ENCODE measurements around the gene CST9L. TPM values are rescaled to one million over a fixed set of nuclear protein-coding genes. Genes with fewer than 3 reads are reported as not detected.

CST9L gene
- total and polyA plus RNA-seq, 2 donors (not counting 1 experiment from before 2014, with no cell fraction given): not detected

DNA sequence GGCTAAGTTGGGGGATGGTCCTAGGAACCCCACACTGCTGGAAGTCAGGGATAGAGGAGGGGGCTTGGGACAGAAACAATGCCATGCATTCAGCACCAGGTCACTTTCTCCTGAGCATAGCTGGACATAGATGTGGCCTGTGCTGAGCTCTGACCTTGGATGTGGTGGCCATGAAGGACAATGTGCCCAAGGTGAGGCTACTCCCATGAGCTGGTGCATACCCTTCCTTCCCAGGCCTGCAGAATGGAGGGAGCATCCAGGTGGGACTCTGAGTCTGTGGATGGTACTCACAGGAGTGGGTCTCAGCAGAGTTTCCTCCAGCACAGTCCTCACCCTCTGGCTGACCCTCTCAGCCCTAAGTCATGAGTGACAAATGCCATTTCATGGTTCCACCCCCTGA lies 16.9 kb downstream of the CST9L start:
- no peaks in the 10 kb centered on the region for H4K20me1 ChIP-seq (ENCODE audit: control insufficient read depth, extremely low read depth, insufficient read depth, low read length)
- H3K9ac ChIP-seq (ENCODE audit: insufficient read depth, low read length): no peak overlapping the region
- no peaks in the 10 kb centered on the region for H3K36me3 ChIP-seq (ENCODE audit: control insufficient read depth, insufficient read depth, low read length)
- no peak for TF ChIP-seq EZH2 (IDR thresholded peaks at IDR 0.05; ENCODE audit: low read length, missing control alignments)
- TF ChIP-seq, protein P1, sequence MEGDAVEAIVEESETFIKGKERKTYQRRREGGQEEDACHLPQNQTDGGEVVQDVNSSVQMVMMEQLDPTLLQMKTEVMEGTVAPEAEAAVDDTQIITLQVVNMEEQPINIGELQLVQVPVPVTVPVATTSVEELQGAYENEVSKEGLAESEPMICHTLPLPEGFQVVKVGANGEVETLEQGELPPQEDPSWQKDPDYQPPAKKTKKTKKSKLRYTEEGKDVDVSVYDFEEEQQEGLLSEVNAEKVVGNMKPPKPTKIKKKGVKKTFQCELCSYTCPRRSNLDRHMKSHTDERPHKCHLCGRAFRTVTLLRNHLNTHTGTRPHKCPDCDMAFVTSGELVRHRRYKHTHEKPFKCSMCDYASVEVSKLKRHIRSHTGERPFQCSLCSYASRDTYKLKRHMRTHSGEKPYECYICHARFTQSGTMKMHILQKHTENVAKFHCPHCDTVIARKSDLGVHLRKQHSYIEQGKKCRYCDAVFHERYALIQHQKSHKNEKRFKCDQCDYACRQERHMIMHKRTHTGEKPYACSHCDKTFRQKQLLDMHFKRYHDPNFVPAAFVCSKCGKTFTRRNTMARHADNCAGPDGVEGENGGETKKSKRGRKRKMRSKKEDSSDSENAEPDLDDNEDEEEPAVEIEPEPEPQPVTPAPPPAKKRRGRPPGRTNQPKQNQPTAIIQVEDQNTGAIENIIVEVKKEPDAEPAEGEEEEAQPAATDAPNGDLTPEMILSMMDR (conservative IDR thresholded peaks at IDR 0.05 in 1 of 2, IDR thresholded peaks at IDR 0.05 in 1 of 2; ENCODE audit: low read depth in 1 of 2, low read length in 2 of 2): no peak
- H3K4me1 ChIP-seq (ENCODE audit: control insufficient read depth, extremely low read depth, insufficient read depth, low read length): no peaks in the 10 kb centered on the region
- H3K4me3 ChIP-seq (replicated peaks in 1 of 4; ENCODE audit: control extremely low read depth in 1 of 4, insufficient read depth in 1 of 4, low read depth in 3 of 4, low read length in 4 of 4): no peak overlapping the region
- no peaks in the 10 kb centered on the region for H3K9me3 ChIP-seq (ENCODE audit: control insufficient read depth, insufficient read depth, low read depth, low read length)
- no peaks in the 10 kb centered on the region for H3K27me3 ChIP-seq (ENCODE audit: control insufficient read depth, insufficient read depth, low read length)
- no peak overlapping the region for H3K4me2 ChIP-seq (ENCODE audit: extremely low read depth, insufficient read depth, low read length)
- no peak overlapping the region for H3K27ac ChIP-seq (ENCODE audit: insufficient read depth, low read length)
- no peaks in the 10 kb centered on the region for H3K79me2 ChIP-seq (ENCODE audit: control insufficient read depth, insufficient read depth, low read length)
- DNase-seq (ENCODE audit: low read depth in 2 of 2): no peak
- H2AFZ ChIP-seq (ENCODE audit: low read length): no peak overlapping the region

DNA sequence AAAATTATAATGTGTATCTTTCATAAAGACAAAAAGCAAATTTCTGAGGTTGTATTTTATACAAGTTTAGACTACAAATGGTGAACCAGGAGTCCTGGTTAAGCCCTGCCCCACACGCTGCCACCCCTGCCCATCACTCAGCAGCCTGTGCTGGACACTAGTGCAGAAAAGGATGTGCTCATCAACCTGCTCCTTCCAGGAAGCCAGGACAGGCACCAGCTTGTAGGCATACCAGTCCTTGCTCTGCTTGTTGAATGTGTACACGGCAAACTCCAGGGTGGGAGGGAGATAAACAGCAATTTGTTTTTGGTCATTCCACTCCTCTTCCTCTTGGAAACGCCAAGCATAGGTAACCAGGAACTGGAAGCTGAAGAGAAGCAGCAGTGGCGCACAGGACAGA lies 18.1 kb downstream of the CST9L start:
- H3K4me3 ChIP-seq (replicated peaks in 1 of 4; ENCODE audit: control extremely low read depth in 1 of 4, insufficient read depth in 1 of 4, low read depth in 3 of 4, low read length in 4 of 4): no peak overlapping the region
- no peak for DNase-seq (ENCODE audit: low read depth in 2 of 2)

DNA sequence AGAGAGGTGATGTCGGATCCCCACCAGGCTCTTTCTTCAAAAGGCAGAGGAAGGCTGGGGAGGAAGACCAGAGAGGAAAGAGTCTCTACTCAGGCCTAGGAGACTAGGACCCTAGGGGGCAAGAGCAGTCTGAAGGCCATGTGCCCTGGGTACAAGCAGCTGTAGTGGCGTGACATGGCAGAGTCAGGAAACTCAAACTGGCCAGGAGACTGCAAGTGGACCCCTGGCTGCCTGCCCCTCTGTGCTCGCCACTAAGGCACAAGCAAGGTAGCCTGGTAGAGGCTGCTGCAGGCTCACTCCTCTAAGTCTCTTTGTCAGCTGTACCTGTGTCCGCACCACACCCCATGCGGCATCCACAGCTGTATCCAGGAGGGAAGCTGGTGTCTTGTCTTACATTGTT lies 19.9 kb downstream of the CST9L start:
- no peaks in the 10 kb centered on the region for H3K4me1 ChIP-seq (ENCODE audit: control insufficient read depth, extremely low read depth, insufficient read depth, low read length)

More for the DNA sequence above, 18.1 kb downstream of the CST9L start:
- Histone ChIP-seq H3K79me2 (ENCODE audit: control insufficient read depth, insufficient read depth, low read length) (no peaks in the 10 kb centered on the region), H4K20me1 (ENCODE audit: control insufficient read depth, extremely low read depth, insufficient read depth, low read length) (no peaks in the 10 kb centered on the region), H3K9me3 (ENCODE audit: control insufficient read depth, insufficient read depth, low read depth, low read length) (no peaks in the 10 kb centered on the region), H2AFZ (ENCODE audit: low read length) (no peak overlapping the region), H3K36me3 (ENCODE audit: control insufficient read depth, insufficient read depth, low read length) (no peaks in the 10 kb centered on the region), H3K27ac (ENCODE audit: insufficient read depth, low read length) (no peak overlapping the region), H3K27me3 (ENCODE audit: control insufficient read depth, insufficient read depth, low read length) (no peaks in the 10 kb centered on the region), H3K4me2 (ENCODE audit: extremely low read depth, insufficient read depth, low read length) (no peak overlapping the region), H3K9ac (ENCODE audit: insufficient read depth, low read length) (no peak overlapping the region), H3K4me1 (ENCODE audit: control insufficient read depth, extremely low read depth, insufficient read depth, low read length) (no peaks in the 10 kb centered on the region)
- TF ChIP-seq, protein P1 (conservative IDR thresholded peaks at IDR 0.05 in 1 of 2, IDR thresholded peaks at IDR 0.05 in 1 of 2; ENCODE audit: low read depth in 1 of 2, low read length in 2 of 2): no peak

More for the DNA sequence above, 19.9 kb downstream of the CST9L start:
- H2AFZ ChIP-seq (ENCODE audit: low read length): no peak overlapping the region
- no peak for TF ChIP-seq EZH2 (IDR thresholded peaks at IDR 0.05; ENCODE audit: low read length, missing control alignments)
- TF ChIP-seq, protein P1 (conservative IDR thresholded peaks at IDR 0.05 in 1 of 2, IDR thresholded peaks at IDR 0.05 in 1 of 2; ENCODE audit: low read depth in 1 of 2, low read length in 2 of 2): no peak
- no peaks in the 10 kb centered on the region for H3K36me3 ChIP-seq (ENCODE audit: control insufficient read depth, insufficient read depth, low read length)
- H3K4me2 ChIP-seq (ENCODE audit: extremely low read depth, insufficient read depth, low read length): no peak overlapping the region
- H3K27ac ChIP-seq (ENCODE audit: insufficient read depth, low read length): no peak overlapping the region
- H3K9me3 ChIP-seq (ENCODE audit: control insufficient read depth, insufficient read depth, low read depth, low read length): no peaks in the 10 kb centered on the region
- H3K79me2 ChIP-seq (ENCODE audit: control insufficient read depth, insufficient read depth, low read length): no peaks in the 10 kb centered on the region
- H3K4me3 ChIP-seq (replicated peaks in 1 of 4; ENCODE audit: control extremely low read depth in 1 of 4, insufficient read depth in 1 of 4, low read depth in 3 of 4, low read length in 4 of 4): no peak overlapping the region
- H3K27me3 ChIP-seq (ENCODE audit: control insufficient read depth, insufficient read depth, low read length): no peaks in the 10 kb centered on the region
- no peaks in the 10 kb centered on the region for H4K20me1 ChIP-seq (ENCODE audit: control insufficient read depth, extremely low read depth, insufficient read depth, low read length)
- DNase-seq (ENCODE audit: low read depth in 2 of 2): no peak
- H3K9ac ChIP-seq (ENCODE audit: insufficient read depth, low read length): no peak overlapping the region
